ENCODE results near the gene ADGRG1.
A peak's percentile ranks its signal among the peaks of the same experiment; 100 is the strongest.

Gene ADGRG1

GRCh38 chr16:57636184-57636583 is 7.8 kb downstream of the ADGRG1 start:
- DNase-seq, result no peak

GRCh38 chr16:57637020-57637419 is 8.6 kb downstream of the ADGRG1 start:
- DNase-seq, result no peak

GRCh38 chr16:57637424-57637823 is 9.0 kb downstream of the ADGRG1 start:
- no peak for DNase-seq

GRCh38 chr16:57637965-57638364 is 9.5 kb downstream of the ADGRG1 start:
- DNase-seq, result no peak

GRCh38 chr16:57638381-57638780 is 10.0 kb downstream of the ADGRG1 start:
- no peak for DNase-seq

- DNase-seq, result no peak
These were observed 10.9 kb downstream of the ADGRG1 start for GRCh38 chr16:57639172-57639887.

GRCh38 chr16:57640185-57640584 is 11.8 kb downstream of the ADGRG1 start:
- no peak for DNase-seq

GRCh38 chr16:57640612-57641011 is 12.2 kb downstream of the ADGRG1 start:
- DNase-seq, result no peak

- DNase-seq, result no peak
These were observed 14.0 kb downstream of the ADGRG1 start for GRCh38 chr16:57642160-57643135.

GRCh38 chr16:57643147-57643874 is 14.9 kb downstream of the ADGRG1 start:
- peak; percentile 71 for DNase-seq

GRCh38 chr16:57643910-57644309 is 15.5 kb downstream of the ADGRG1 start:
- no peak for DNase-seq

GRCh38 chr16:57644383-57645014 is 16.1 kb downstream of the ADGRG1 start:
- DNase-seq, result no peak

- no peak for DNase-seq
These were observed 16.7 kb downstream of the ADGRG1 start for GRCh38 chr16:57645169-57645568.

GRCh38 chr16:57645691-57646387 is 17.4 kb downstream of the ADGRG1 start:
- DNase-seq, result peak; percentile 57

GRCh38 chr16:57646388-57647039 is 18.1 kb downstream of the ADGRG1 start:
- no peak for DNase-seq

- DNase-seq, result peak; percentile 35
These were observed 18.9 kb downstream of the ADGRG1 start for GRCh38 chr16:57647136-57647875.

- no peak for DNase-seq
These were observed 19.7 kb downstream of the ADGRG1 start for GRCh38 chr16:57648125-57648524.

- DNase-seq, result peak; percentile 52
These were observed 20.4 kb downstream of the ADGRG1 start for GRCh38 chr16:57648581-57649442.

- DNase-seq, result no peak
These were observed 21.0 kb downstream of the ADGRG1 start for GRCh38 chr16:57649443-57649751.

- no peak for DNase-seq
These were observed 21.4 kb downstream of the ADGRG1 start for GRCh38 chr16:57649846-57650245.
